ENCODE results near the gene RCOR1.
A peak's percentile ranks its signal among the peaks of the same experiment; 100 is the strongest.
"Not testable (repeated sequence)": the region's sequence is repeated elsewhere in the genome, so short reads cannot be mapped to it uniquely, and the experiment has no call there.

The RCOR1 gene

GRCh38 chr14:102758087-102758486, 165.6 kb downstream of the RCOR1 start:
- H3K4me3 ChIP-seq (ENCODE audit: low read depth, low read length) = no peak overlapping the region
- DNase-seq (ENCODE audit: low read depth) = no peak

DNA sequence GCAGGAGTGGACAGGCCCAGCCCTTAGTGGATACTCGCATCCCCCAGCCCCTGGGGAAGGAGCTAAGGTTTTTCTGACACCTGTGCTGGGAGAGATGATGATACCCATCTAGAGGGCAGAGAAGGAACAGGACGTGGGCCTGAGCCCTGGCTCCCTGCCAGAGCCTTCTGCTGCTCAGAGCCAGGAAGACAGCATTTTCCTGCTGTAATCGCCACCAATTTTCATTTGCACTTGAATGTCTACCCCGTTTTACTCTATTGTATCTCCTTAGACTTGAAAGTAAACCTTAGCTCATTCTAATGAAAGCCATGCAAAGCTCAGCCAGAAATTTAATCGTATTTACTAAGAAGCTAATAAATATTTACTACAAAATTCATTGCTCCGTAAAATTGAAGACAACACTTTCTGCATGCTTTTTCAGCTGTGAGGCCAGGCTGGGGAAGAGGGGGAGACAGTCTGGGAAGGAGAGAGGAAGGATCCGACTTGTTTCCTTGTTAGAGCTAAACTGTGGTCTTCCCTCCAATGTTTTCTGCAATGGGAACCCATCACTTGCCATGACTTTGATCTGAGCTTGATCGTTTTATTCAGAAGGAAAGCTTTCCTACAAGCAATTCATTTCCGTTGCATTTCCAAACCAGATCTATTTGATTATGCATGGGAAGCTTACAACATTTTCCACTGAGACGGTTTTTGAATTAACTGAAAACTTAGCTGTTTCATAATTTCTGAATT, 167.2 kb downstream of the RCOR1 start:
- H3K4me3 ChIP-seq (ENCODE audit: low read depth, low read length) = no peak overlapping the region
- DNase-seq (ENCODE audit: low read depth) = no peak

- no peak overlapping the region for H3K4me3 ChIP-seq (ENCODE audit: low read depth, low read length)
These were observed 168.2 kb downstream of the RCOR1 start for GRCh38 chr14:102760496-102761193.

GRCh38 chr14:102761206-102761605, 168.8 kb downstream of the RCOR1 start:
- H3K4me3 ChIP-seq (ENCODE audit: low read depth, low read length) = no peak overlapping the region
- no peak for DNase-seq (ENCODE audit: low read depth)

More at GRCh38 chr14:102760496-102761193, 168.2 kb downstream of the RCOR1 start:
- no peak for DNase-seq (ENCODE audit: low read depth)

GRCh38 chr14:102764220-102764671, 171.8 kb downstream of the RCOR1 start:
- DNase-seq (ENCODE audit: low read depth) = no peak
- H3K4me3 ChIP-seq (ENCODE audit: low read depth, low read length) = no peak overlapping the region

DNA sequence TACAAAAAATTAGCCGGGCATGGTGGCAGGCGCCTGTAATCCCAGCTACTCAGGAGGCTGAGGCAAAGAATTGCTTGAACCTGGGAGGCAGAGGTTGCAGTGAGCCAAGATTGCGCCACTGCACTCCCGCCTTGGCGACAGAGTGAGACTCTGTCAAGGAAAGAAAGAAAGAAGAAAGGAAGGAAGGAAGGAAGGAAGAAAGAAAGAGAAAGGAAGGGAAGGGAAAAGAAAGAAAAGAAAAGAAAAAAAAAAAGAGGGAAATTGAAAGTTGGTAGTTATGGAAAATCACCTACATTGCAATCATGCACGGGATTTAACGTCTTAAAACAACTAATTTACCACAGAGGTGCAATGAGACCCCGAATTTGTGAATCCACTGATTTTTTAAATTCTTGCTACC, 173.3 kb downstream of the RCOR1 start:
- not testable (repeated sequence) for H3K4me3 ChIP-seq (ENCODE audit: low read depth, low read length); DNase-seq (ENCODE audit: low read depth)

- H3K4me3 ChIP-seq (ENCODE audit: low read depth, low read length) = no peak overlapping the region
- DNase-seq (ENCODE audit: low read depth) = no peak
These were observed 176.0 kb downstream of the RCOR1 start for GRCh38 chr14:102768223-102769048.

- no peak overlapping the region for H3K4me3 ChIP-seq (ENCODE audit: low read depth, low read length)
- DNase-seq (ENCODE audit: low read depth) = no peak
These were observed 176.5 kb downstream of the RCOR1 start for GRCh38 chr14:102769049-102769327.

- no peak for DNase-seq (ENCODE audit: low read depth)
- no peak overlapping the region for H3K4me3 ChIP-seq (ENCODE audit: low read depth, low read length)
These were observed 178.0 kb downstream of the RCOR1 start for GRCh38 chr14:102770147-102771123.

DNA sequence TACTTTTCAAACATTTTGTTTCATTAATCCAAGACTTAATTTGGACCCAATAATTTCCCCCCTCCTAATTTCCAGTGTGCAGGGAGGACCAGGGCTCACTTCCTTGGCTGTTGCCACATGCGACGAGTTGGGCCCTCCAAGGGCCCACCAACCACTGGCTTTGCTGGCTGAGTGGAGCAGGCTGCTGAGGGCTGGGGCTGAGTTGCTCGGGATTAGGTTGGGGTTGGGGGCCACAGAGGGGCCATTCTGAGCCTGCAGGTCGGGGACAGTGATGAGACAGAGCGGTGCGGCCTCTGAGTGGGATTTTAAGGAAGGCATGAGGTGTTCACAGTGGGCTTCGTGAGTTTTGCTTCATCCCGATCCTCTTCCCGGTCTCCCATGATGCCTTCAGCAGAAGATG, 178.7 kb downstream of the RCOR1 start:
- no peak overlapping the region for H3K4me3 ChIP-seq (ENCODE audit: low read depth, low read length)
- DNase-seq (ENCODE audit: low read depth) = no peak

DNA sequence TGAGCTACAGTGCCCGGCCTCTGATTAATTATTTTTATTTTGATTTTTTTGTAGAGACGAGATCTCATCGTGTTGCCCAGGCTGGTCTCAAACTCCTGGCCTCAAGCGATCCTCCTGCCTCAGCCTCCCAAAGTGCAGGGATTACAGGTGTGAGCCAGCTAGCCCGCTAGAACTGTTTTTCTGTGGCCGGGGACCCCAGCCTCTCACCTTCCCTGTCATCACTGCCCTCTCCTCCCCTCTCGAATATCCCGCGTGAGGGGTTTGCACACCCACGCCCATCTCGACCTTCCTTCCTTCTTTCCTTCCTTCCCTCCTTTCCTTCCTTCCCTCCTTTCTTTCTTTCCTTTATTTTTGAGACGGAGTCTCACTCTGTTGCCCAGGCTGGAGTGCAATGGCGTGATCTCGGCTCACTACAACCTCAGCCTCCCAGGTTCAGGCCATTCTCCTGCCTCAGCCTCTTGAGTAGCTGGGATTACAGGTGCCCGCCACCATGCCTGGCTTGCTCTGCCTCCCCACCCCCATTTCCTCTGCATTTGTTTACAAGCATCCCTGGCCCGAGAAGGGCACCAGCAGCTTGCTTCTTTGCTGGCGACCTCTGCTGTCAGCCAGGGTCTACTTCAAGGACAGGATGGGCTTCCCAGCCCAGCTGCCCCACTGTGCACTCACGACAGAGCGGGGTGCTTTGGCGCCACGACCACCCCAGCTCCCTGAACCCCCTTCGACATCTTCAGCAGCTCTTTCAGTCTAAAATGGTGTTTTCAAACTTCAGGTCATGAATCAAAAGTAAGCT, 180.5 kb downstream of the RCOR1 start:
- no peak for DNase-seq (ENCODE audit: low read depth)
- H3K4me3 ChIP-seq (ENCODE audit: low read depth, low read length) = no peak overlapping the region

DNA sequence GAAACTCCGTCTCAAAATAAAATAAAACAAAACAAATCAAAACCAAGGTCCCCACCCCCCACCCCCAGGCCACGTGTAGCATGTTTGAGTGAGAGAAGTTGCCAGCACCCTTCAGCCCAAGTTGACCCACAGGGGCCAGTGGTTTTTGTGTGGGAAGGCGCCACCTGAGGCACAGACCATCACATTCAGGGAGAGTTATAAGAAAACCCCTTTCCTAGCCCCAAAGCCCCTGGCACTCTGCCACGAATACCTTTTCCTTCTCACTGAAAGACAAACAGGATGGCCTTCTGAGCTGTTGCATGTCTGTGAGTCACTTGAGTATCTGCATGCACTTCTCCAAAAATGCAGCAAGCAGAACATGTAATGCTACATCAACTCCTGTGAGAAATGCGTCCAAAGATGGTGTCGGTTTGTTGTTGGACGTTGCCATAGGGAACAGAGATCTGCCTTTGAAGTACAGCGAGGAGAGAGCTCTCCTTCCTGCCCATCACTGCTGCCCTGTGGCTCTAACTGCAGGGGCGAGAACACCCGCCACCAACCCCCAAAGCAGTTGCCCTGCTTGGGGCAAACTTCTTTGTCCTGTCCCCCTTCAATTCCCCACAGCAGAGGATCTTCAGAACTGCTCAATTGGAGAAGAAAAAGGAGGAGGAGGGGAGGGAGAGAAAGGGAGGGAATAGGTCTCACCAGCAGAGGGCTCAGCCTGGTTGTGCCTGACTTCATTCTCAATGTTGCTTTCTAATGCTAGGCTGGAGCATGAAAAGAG, 182.1 kb downstream of the RCOR1 start:
- peak; percentile 41 for DNase-seq (ENCODE audit: low read depth)
- no peak overlapping the region for H3K4me3 ChIP-seq (ENCODE audit: low read depth, low read length)

DNA sequence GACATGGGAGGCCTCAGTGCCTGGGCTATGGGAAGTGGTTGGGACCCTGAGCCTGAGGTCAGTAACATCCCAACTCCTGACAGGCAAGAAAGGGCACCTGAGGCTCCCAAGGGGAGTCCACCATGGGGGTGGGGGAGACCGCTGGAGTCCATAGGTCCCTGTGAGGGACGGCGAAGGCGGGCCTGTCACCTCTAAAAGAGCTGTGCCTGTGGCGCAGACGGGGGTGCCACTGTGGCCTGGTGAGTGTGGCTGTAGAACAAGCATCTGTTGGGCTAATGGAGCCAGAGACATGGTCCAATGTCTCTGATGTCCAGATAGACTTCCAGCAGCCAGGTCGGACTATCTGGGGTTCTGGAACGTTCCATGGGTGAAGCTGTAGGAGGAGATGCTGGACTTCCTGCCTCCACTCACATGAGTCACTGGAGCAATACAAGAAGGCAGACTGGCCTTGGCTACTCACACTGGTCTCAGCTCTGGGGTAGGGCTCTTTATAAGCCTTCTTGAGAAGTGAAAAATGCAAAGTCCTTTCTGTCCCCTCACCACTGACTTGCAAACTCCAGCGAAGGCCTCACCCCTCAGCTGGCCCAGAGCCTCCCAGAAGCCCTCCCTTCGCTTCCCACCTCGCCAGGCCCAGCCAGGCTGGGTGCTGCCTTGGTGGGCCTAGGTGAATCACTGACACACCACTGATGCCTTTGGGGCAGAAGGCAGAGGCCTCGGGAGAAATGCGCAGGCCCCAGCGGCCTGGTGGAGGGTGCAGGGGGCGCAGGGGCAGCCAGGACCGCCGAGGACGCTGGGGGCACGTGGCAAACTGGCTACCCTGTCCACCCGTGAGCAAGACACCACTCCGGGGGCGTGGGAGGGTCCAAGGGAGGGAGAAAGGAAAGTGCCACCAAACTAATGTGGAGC, 183.7 kb downstream of the RCOR1 start:
- DNase-seq (ENCODE audit: low read depth) = peak; percentile 44
- H3K4me3 ChIP-seq (ENCODE audit: low read depth, low read length) = no peak overlapping the region

- no peak for DNase-seq (ENCODE audit: low read depth)
- peak within 1 kb of the TSS; percentile 65 for H3K4me3 ChIP-seq (ENCODE audit: low read depth, low read length)
These were observed 184.6 kb downstream of the RCOR1 start, which contains the start of gene TRAF3 for GRCh38 chr14:102776761-102777710. Gene TRAF3, plus strand, starts transcription at chr14:102777449. Its CDS starts 92,753 bp downstream, at chr14:102870202.

DNA sequence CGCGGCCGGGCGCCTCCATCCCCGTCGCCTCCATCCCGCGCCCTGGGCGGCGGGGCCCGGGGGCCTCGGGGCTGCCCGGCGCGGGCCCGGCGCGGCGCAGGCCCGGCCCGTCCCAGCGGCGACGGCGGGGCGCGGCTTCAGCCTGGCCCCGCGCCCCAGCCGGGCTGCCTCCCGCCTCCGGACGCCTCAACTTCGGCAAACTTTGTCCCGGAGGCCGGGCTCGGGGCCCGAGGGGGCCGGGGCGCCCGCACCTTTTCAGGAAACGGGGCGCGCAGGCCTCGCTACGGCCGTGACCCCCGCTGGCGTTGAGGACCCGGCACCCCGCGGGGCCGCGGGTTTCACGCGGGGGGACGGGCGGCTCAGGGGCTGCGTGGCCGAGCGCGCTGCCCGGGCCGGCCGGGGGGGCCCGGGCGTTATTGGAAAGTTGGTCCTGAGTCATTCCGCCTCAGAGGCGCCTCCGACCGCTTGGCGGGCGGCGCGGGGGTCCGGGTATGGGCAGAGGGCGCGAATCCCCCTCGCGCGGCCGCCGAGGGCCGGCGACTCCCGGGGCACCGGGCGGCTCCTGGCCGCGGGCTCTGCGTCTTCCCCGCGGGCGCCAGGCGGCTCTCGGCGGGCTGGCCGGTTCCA, 185.4 kb downstream of the RCOR1 start:
- DNase-seq (ENCODE audit: low read depth) = no peak
- H3K4me3 ChIP-seq (ENCODE audit: low read depth, low read length) = peak overlapping the region; percentile 65

Data from skeletal muscle cell (primary cell).